ENCODE results near the gene GEMIN7. TPM values are rescaled to one million over a fixed set of nuclear protein-coding genes. Genes with fewer than 3 reads are reported as not detected.

GEMIN7 gene
- total RNA-seq, 4 donors from 2014 or later: 10.6 to 22.7 (median 19.1) TPM

GRCh38 chr19:45100846-45101252, 21.8 kb downstream of the GEMIN7 start:
- Histone ChIP-seq H3K4me3 (replicated peaks in 1 of 3) (no peak overlapping the region), H3K4me1 (peaks cover 26 to 84% of the 10 kb centered on the region in 2 donors), H3K27ac (peak overlapping the region in 1 of 3 donors; percentile 24), H3K27me3 (no peaks in the 10 kb centered on the region), H3K36me3 (no peaks in the 10 kb centered on the region), H3K9me3 (no peaks in the 10 kb centered on the region)
- TF ChIP-seq, protein P1, sequence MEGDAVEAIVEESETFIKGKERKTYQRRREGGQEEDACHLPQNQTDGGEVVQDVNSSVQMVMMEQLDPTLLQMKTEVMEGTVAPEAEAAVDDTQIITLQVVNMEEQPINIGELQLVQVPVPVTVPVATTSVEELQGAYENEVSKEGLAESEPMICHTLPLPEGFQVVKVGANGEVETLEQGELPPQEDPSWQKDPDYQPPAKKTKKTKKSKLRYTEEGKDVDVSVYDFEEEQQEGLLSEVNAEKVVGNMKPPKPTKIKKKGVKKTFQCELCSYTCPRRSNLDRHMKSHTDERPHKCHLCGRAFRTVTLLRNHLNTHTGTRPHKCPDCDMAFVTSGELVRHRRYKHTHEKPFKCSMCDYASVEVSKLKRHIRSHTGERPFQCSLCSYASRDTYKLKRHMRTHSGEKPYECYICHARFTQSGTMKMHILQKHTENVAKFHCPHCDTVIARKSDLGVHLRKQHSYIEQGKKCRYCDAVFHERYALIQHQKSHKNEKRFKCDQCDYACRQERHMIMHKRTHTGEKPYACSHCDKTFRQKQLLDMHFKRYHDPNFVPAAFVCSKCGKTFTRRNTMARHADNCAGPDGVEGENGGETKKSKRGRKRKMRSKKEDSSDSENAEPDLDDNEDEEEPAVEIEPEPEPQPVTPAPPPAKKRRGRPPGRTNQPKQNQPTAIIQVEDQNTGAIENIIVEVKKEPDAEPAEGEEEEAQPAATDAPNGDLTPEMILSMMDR (IDR thresholded peaks at IDR 0.05): no peak
- no peak for TF ChIP-seq POLR2A (IDR thresholded peaks at IDR 0.05)
- intact Hi-C loops (cut with DNase I): no loop called here
- DNase-seq: no peak
- 65 to 72% methylated on average over 8 of the region's 8 CpGs for WGBS, 2 donors

DNA sequence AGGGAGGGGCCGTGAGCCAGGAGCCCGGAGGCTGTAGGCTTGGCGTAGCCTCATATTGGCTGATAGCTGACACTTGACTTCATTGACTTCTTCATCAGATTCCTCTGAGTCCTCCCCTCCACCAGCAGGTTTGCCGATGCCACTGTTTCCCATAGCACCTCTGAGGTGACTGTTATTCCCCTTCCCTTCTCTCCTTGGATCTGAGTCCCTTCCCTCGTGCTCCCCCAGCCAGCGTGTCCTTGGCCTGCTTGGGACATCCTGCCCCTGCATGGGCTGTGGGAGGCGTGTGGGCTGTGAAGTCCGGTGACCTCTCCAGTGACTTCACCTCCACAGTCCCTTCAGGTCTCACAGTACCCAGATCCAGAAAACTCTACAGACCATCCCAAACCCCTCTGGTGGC, 22.7 kb downstream of the GEMIN7 start:
- intact Hi-C loops (cut with DNase I): no loop called here
- no peak overlapping the region for H3K4me3 ChIP-seq (replicated peaks in 1 of 3)
- H3K27ac ChIP-seq: no peak overlapping the region
- no peaks in the 10 kb centered on the region for H3K27me3 ChIP-seq
- H3K36me3 ChIP-seq: no peaks in the 10 kb centered on the region
- no peaks in the 10 kb centered on the region for H3K9me3 ChIP-seq
- no peak for TF ChIP-seq POLR2A (IDR thresholded peaks at IDR 0.05)
- TF ChIP-seq, protein P1 (IDR thresholded peaks at IDR 0.05): no peak
- WGBS, 2 donors: 84 to 91% methylated on average over 8 of the region's 8 CpGs
- no peak for DNase-seq
- H3K4me1 ChIP-seq: peaks cover 21 to 74% of the 10 kb centered on the region in 2 donors

DNA sequence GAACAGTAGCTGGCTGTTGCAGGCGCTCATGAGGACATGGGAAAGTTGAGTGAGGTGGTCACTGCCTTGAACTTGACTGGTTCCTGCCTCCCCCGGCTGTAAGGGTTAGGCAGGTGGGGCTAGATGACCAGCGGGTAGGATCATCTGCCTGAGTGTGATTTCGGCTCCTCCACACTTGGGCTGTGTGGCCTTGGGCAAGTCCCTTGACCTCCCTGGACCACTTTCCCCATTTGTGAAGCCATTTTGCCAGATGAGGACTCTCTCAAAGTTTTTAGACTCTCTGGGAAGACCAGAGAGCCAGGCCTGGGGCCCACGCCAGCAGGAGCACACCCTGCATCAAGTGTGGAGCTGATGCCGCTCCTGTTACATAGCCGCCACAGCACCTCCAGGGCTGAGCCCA, 23.4 kb downstream of the GEMIN7 start:
- no peak overlapping the region for H3K4me3 ChIP-seq (replicated peaks in 1 of 3)
- DNase-seq: no peak
- no peak for TF ChIP-seq POLR2A (IDR thresholded peaks at IDR 0.05)
- TF ChIP-seq, protein P1 (IDR thresholded peaks at IDR 0.05): no peak
- intact Hi-C loops (cut with DNase I): no loop called here
- no peaks in the 10 kb centered on the region for H3K9me3 ChIP-seq
- 97 to 98% methylated on average over 4 to 7 of the region's 7 CpGs for WGBS, 2 donors
- no peak overlapping the region for H3K27ac ChIP-seq
- no peaks in the 10 kb centered on the region for H3K36me3 ChIP-seq
- peaks cover 21 to 68% of the 10 kb centered on the region in 2 donors for H3K4me1 ChIP-seq
- H3K27me3 ChIP-seq: no peaks in the 10 kb centered on the region

- 21 to 47% methylated on average over 2 to 7 of the region's 15 CpGs for whole genome bisulfite sequencing, 2 donors
- H3K27me3 ChIP-seq: no peaks in the 10 kb centered on the region
- intact Hi-C loops (cut with DNase I): no loop called here
- H3K4me3 ChIP-seq (replicated peaks in 1 of 3): no peak overlapping the region
- no peaks in the 10 kb centered on the region for H3K36me3 ChIP-seq
- H3K4me1 ChIP-seq: peaks cover 21 to 61% of the 10 kb centered on the region in 2 donors
- TF ChIP-seq, protein P1 (IDR thresholded peaks at IDR 0.05): no peak
- TF ChIP-seq POLR2A (IDR thresholded peaks at IDR 0.05): no peak
- H3K27ac ChIP-seq: no peak overlapping the region
- DNase-seq: peak; percentile 37 to 43
- H3K9me3 ChIP-seq: no peaks in the 10 kb centered on the region
Observed at GRCh38 chr19:45103156-45103507, 24.1 kb downstream of the GEMIN7 start.

DNA sequence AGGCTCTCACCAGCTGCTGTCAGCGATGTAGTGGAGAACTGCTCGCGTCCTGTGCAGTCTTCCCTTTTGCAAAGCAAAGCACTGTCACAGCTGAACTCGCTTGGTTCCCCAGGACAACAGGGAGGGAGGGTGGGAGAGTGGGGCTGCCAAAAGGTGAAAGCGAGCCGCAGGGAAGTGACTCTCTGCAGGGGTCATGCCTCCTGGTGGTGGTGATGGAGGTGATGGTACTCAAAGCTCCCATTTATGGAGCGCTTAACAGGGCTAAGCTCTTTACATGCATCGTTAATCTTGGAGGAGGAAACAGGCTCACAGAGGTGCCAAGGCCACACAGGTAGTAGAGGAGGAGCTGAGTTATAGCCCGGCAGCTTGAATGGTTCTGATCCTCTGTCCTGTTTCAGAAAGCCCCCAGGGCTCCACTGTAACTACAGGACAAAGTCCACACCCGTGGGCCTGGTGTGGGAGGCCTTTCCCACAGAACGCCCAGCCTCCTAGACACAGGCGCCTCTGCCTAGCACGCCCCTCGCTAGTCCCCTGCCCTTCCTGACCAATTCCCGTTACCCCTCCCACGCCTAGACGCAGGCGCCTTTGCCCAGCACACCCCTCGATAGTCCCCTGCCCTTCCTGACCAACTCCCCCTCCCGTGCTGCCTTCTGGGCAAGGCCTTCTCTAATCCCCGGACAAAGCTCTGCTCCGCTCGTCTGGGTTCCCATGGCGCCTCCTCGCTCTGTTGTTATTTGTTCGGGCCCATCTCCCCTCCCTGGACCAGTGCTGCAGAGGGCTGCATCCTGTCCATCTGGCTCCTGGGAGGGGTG, 24.7 kb downstream of the GEMIN7 start:
- TF ChIP-seq, protein P1 (IDR thresholded peaks at IDR 0.05): peak in 3 of 6 experiments; percentile 8 to 23 (median 21)
- no peak for TF ChIP-seq POLR2A (IDR thresholded peaks at IDR 0.05)
- intact Hi-C loops (cut with DNase I): no loop called here
- no peaks in the 10 kb centered on the region for H3K27me3 ChIP-seq

More for the DNA sequence above, 24.7 kb downstream of the GEMIN7 start:
- peak; percentile 68 to 80 for DNase-seq
- no peak overlapping the region for H3K4me3 ChIP-seq (replicated peaks in 1 of 3)
- H3K9me3 ChIP-seq: no peaks in the 10 kb centered on the region
- 41 to 44% methylated on average over 25 to 26 of the region's 26 CpGs for WGBS, 2 donors
- H3K36me3 ChIP-seq: no peaks in the 10 kb centered on the region
- peaks cover 21 to 55% of the 10 kb centered on the region in 2 donors for H3K4me1 ChIP-seq
- no peak overlapping the region for H3K27ac ChIP-seq
